ENCODE measurements around the gene SLC24A3.

GRCh38 chr20:19397226-19397625, 184.8 kb downstream of the SLC24A3 start:
- TF ChIP-seq EZH2 (IDR thresholded peaks at IDR 0.05; ENCODE audit: insufficient read depth, poor library complexity, severe bottlenecking) (no peak), EZH2phosphoT487 (IDR thresholded peaks at IDR 0.05; ENCODE audit: insufficient read depth, low read depth) (no peak)
